HEK293 (cell line): Measurements from ENCODE around the gene SHMT2.

Experiments used
- CTCF ChIA-PET: fragments of 350-600 bp; formaldehyde crosslinking; extraction: SDS; loops from one replicate; lab custom pipeline; 2021; ENCODE audit warnings: antibody characterized with exemption; lab: Yijun Ruan, JAX
- POLR2A ChIA-PET: fragments of 300-600 bp; formaldehyde crosslinking; extraction: SDS; loops from one replicate; lab custom pipeline; 2020; ENCODE audit warnings: antibody characterized with exemption, inconsistent platforms; lab: Yijun Ruan, JAX
- H3K27ac ChIP-seq: fragments of 200-500 bp; sonication (Bioruptor generic); 2 replicates; pipeline ENCODE4 v1.5.1; 2014; ENCODE audit warnings: low read depth, low read length, control low read depth, inconsistent platforms; ENCODE audit errors: extremely low read depth
- H3K36me3 ChIP-seq, 2 experiments: fragments of 200-500 bp in 1 of 2; sonication (Bioruptor generic) in 1 of 2; 1 replicate in 1 of 2; 2 replicates in 1 of 2; pipeline ENCODE4 v1.5.1; 2014 to 2017; ENCODE audit warnings: inconsistent platforms in 2 of 2, low read length in 2 of 2; ENCODE audit not compliant: control insufficient read depth in 2 of 2, insufficient read depth in 1 of 2
- H3K4me1 ChIP-seq: fragments of 200-500 bp; sonication (Bioruptor generic); 2 replicates; pipeline ENCODE4 v1.5.1; 2014; ENCODE audit warnings: mild to moderate bottlenecking, low read length, inconsistent platforms; ENCODE audit not compliant: control insufficient read depth, insufficient read depth
- H3K4me3 ChIP-seq: 2 replicates; pipeline ENCODE4 v1.5.1; 2011; ENCODE audit warnings: low read depth, mild to moderate bottlenecking, control low read depth, low read length, moderate library complexity
- H3K9me3 ChIP-seq: fragments of 200-500 bp; sonication (Bioruptor generic); 2 replicates; pipeline ENCODE4 v1.5.1; 2014; ENCODE audit warnings: low read depth, low read length, inconsistent platforms; ENCODE audit not compliant: control insufficient read depth, insufficient read depth
- BCL11B ChIP-seq: fragments of 450-650 bp; formaldehyde crosslinking; IDR thresholded peaks from 2 replicates; pipeline ENCODE4 v1.5.1; 2016; ENCODE audit warnings: low read depth, missing biosample characterization, missing genetic modification characterization
- KLF7 ChIP-seq: fragments of 450-650 bp; formaldehyde crosslinking; IDR thresholded peaks from 2 replicates; pipeline ENCODE4 v1.5.1; 2016; ENCODE audit warnings: missing biosample characterization, missing genetic modification characterization, borderline replicate concordance
- PBX3 ChIP-seq: sonication (generic); formaldehyde crosslinking; IDR thresholded peaks from 2 replicates; pipeline ENCODE4 v1.8.1; 2022; ENCODE audit warnings: mild to moderate bottlenecking, moderate library complexity, missing genetic modification reagents
- PRDM2 ChIP-seq: fragments of 450-650 bp; formaldehyde crosslinking; IDR thresholded peaks from 2 replicates; pipeline ENCODE4 v1.5.1; 2016; ENCODE audit warnings: missing biosample characterization, missing genetic modification characterization, borderline replicate concordance
- SP2 ChIP-seq: fragments of 450-650 bp; formaldehyde crosslinking; IDR thresholded peaks from 2 replicates; pipeline ENCODE4 v1.5.1; 2016; ENCODE audit warnings: missing biosample characterization, missing genetic modification characterization
- ZBTB7A ChIP-seq: fragments of 450-650 bp; formaldehyde crosslinking; IDR thresholded peaks from 2 replicates; pipeline ENCODE4 v1.5.1; 2016; ENCODE audit warnings: low read depth, missing biosample characterization, missing genetic modification characterization
- ZEB2 ChIP-seq: fragments of 450-650 bp; formaldehyde crosslinking; IDR thresholded peaks from 2 replicates; pipeline ENCODE4 v1.5.1; 2016; ENCODE audit warnings: missing biosample characterization, missing genetic modification characterization
- ZNF132 ChIP-seq: fragments of 450-650 bp; formaldehyde crosslinking; IDR thresholded peaks from 2 replicates; pipeline ENCODE4 v1.5.1; 2017; ENCODE audit warnings: missing biosample characterization, missing genetic modification characterization, borderline replicate concordance
- ZNF239 ChIP-seq: fragments of 450-650 bp; formaldehyde crosslinking; IDR thresholded peaks from 2 replicates; pipeline ENCODE4 v1.5.1; 2016; ENCODE audit warnings: missing biosample characterization, missing genetic modification characterization
- ZNF324 ChIP-seq: fragments of 450-650 bp; formaldehyde crosslinking; IDR thresholded peaks from 2 replicates; pipeline ENCODE4 v1.5.1; 2016; ENCODE audit warnings: missing biosample characterization, missing genetic modification characterization
- ZNF513 ChIP-seq: fragments of 450-650 bp; IDR thresholded peaks from 2 replicates; pipeline ENCODE4 v1.5.1; 2018; ENCODE audit warnings: missing biosample characterization, missing genetic modification characterization
- ZNF529 ChIP-seq: fragments of 450-650 bp; formaldehyde crosslinking; IDR thresholded peaks from 2 replicates; pipeline ENCODE4 v1.5.1; 2017; ENCODE audit warnings: missing genetic modification characterization, missing biosample characterization; ENCODE audit not compliant: insufficient replicate concordance
- ZNF548 ChIP-seq: fragments of 450-650 bp; formaldehyde crosslinking; IDR thresholded peaks from 2 replicates; pipeline ENCODE4 v1.5.1; 2016; ENCODE audit warnings: missing biosample characterization, missing genetic modification characterization
- ZNF664 ChIP-seq: fragments of 450-650 bp; formaldehyde crosslinking; IDR thresholded peaks from 2 replicates; pipeline ENCODE4 v1.5.1; 2016; ENCODE audit warnings: missing biosample characterization, missing genetic modification characterization
- ZXDB ChIP-seq: fragments of 450-650 bp; formaldehyde crosslinking; IDR thresholded peaks from 2 replicates; pipeline ENCODE4 v1.5.1; 2016; ENCODE audit warnings: missing biosample characterization, missing genetic modification characterization

The SHMT2 gene

GRCh38 chr12:57180321-57180989, 49.1 kb upstream of the SHMT2 start:
- ChIA-PET CTCF (interaction anchor here (0.5 to 10.4 kb wide), 11 partner anchors 8 to 562 kb away, joined by 3 to 141 read pairs (median 5); partner anchors contain the start of gene LRP1), POLR2A (no interaction called here)
- no peak for TF ChIP-seq ZNF529
- Histone ChIP-seq H3K9me3 (no peaks in the 10 kb centered on the region), H3K4me3 (no peak overlapping the region), H3K27ac (no peak overlapping the region), H3K4me1 (no peaks in the 10 kb centered on the region), H3K36me3 (peaks cover 0 to 83% of the 10 kb centered on the region in 2 experiments; a peak in 1 of 3 replicates)

GRCh38 chr12:57181072-57181471, 48.4 kb upstream of the SHMT2 start:
- H3K4me3 ChIP-seq, result no peak overlapping the region
- H3K36me3 ChIP-seq, result peaks cover 0 to 83% of the 10 kb centered on the region in 2 experiments; a peak in 1 of 3 replicates
- ChIA-PET CTCF (interaction anchor here (0.9 to 10.4 kb wide), 11 partner anchors 9 to 119 kb away, joined by 3 to 141 read pairs (median 5); partner anchors contain the start of gene LRP1), POLR2A (interaction anchor here (2.5 kb wide), 1 partner anchor 53 kb away, joined by 8 read pairs; the partner anchor contains the start of gene LRP1)
- no peak overlapping the region for H3K27ac ChIP-seq
- TF ChIP-seq ZNF513 (tag by site-specific recombination) (no peak), SP2 (tag by site-specific recombination) (no peak)
- H3K9me3 ChIP-seq, result no peaks in the 10 kb centered on the region
- H3K4me1 ChIP-seq, result no peaks in the 10 kb centered on the region

GRCh38 chr12:57181561-57182155, 47.9 kb upstream of the SHMT2 start:
- CTCF ChIA-PET, result interaction anchor here (0.6 to 10.4 kb wide), 14 partner anchors 9 to 119 kb away, joined by 3 to 141 read pairs (median 5); partner anchors contain the start of gene LRP1
- no peak for TF ChIP-seq ZNF324
- peak; percentile 80; the same call in 1 of the 2 replicates for TF ChIP-seq ZNF239
- Histone ChIP-seq H3K27ac (no peak overlapping the region), H3K36me3 (peaks cover 0 to 83% of the 10 kb centered on the region in 2 experiments; a peak in 1 of 3 replicates), H3K4me1 (no peaks in the 10 kb centered on the region), H3K4me3 (no peak overlapping the region), H3K9me3 (no peaks in the 10 kb centered on the region)
- POLR2A ChIA-PET, result interaction anchor here (2.5 kb wide), 1 partner anchor 54 kb away, joined by 8 read pairs; the partner anchor contains the start of gene LRP1

GRCh38 chr12:57182918-57183575, 46.5 kb upstream of the SHMT2 start:
- no peaks in the 10 kb centered on the region for H3K9me3 ChIP-seq
- no peak overlapping the region for H3K27ac ChIP-seq
- H3K36me3 ChIP-seq, result peaks cover 0 to 85% of the 10 kb centered on the region in 2 experiments; a peak in 1 of 3 replicates
- POLR2A ChIA-PET, result interaction anchor here (1.4 to 2.5 kb wide), 2 partner anchors 55 to 71 kb away, joined by 3 to 8 read pairs; partner anchors contain the start of gene LRP1
- no peaks in the 10 kb centered on the region for H3K4me1 ChIP-seq
- H3K4me3 ChIP-seq, result no peak overlapping the region
- CTCF ChIA-PET, result interaction anchor here (0.6 to 10.4 kb wide), 18 partner anchors 11 to 585 kb away, joined by 3 to 141 read pairs (median 4); partner anchors contain the start of genes INHBE, LRP1, NEMP1 and SHMT2
- TF ChIP-seq PBX3 (CRISPR knock-in tag) (no peak), BCL11B (tag by site-specific recombination) (no peak), PRDM2 (tag by site-specific recombination) (no peak), ZEB2 (tag by site-specific recombination) (0 out of 2 replicates have a peak, but pooled peaks have one; percentile 21), KLF7 (no peak; the same call in 1 of the 2 replicates), ZNF132 (tag by site-specific recombination) (no peak), ZBTB7A (tag by site-specific recombination) (no peak), ZNF548 (no peak), ZXDB (tag by site-specific recombination) (no peak), ZNF664 (tag by site-specific recombination) (no peak)
